Thymus (tissue), 11 donors: ENCODE results near the gene PIANP. TPM values are rescaled to one million over a fixed set of nuclear protein-coding genes. Genes with fewer than 3 reads are reported as not detected.

Experiments used
- DNase-seq, 9 donors: peaks; one replicate each; pipeline ENCODE4 v3.0.0-alpha.2; 2013; ENCODE audit warnings: low spot score in 9 of 9, low read depth in 6 of 9, missing footprints in 1 of 9
- H3K27ac ChIP-seq, 2 donors: one replicate each; pipeline ENCODE4 v1.5.1; 2013; ENCODE audit warnings: control low read depth in 1 of 2, low read depth in 1 of 2, low read length in 1 of 2, mild to moderate bottlenecking in 1 of 2, moderate library complexity in 1 of 2
- H3K27me3 ChIP-seq, 2 donors: one replicate each; pipeline ENCODE4 v1.5.1; 2013; ENCODE audit warnings: low read length in 1 of 2; ENCODE audit not compliant: control insufficient read depth in 2 of 2, insufficient read depth in 1 of 2
- H3K36me3 ChIP-seq, 2 donors: one replicate each; pipeline ENCODE4 v1.5.1; 2013; ENCODE audit warnings: low read length in 1 of 2, mild to moderate bottlenecking in 1 of 2, moderate library complexity in 1 of 2; ENCODE audit not compliant: control insufficient read depth in 2 of 2, insufficient read depth in 2 of 2
- H3K4me1 ChIP-seq, 2 donors: one replicate each; pipeline ENCODE4 v1.5.1; 2013; ENCODE audit warnings: low read length in 2 of 2; ENCODE audit not compliant: control insufficient read depth in 2 of 2, insufficient read depth in 2 of 2
- H3K4me3 ChIP-seq, 2 donors: one replicate each; pipeline ENCODE4 v1.5.1; 2013; ENCODE audit warnings: low read length in 2 of 2, control low read depth in 1 of 2, mild to moderate bottlenecking in 1 of 2
- H3K9me3 ChIP-seq, 2 donors: one replicate each; pipeline ENCODE4 v1.5.1; 2013; ENCODE audit warnings: low read length in 1 of 2, mild to moderate bottlenecking in 1 of 2; ENCODE audit not compliant: control insufficient read depth in 2 of 2, insufficient read depth in 1 of 2
- WGBS: extraction: QIAGEN DNeasy Blood & Tissue Kit; methylation state at CpG from one replicate; pipeline ENCODE4 v1.1.7; 2013; 5-methylcytosine and 5-hydroxymethylcytosine counted together
- polyA plus RNA-seq: library from polyadenylated mRNA; stranded (reverse); fragments of 200-250 nt; gene quantifications from one replicate; pipeline ENCODE4 v1.2.3, GENCODE V29; 2013
- total RNA-seq: library from RNA; stranded (reverse); fragments of 120-200 nt; gene quantifications from one replicate; pipeline ENCODE4 v1.2.4, GENCODE V29; 2013
- donor health status: healthy.

Gene PIANP
- total and polyA plus RNA-seq, 2 donors = 0.09 to 0.23 TPM

DNA sequence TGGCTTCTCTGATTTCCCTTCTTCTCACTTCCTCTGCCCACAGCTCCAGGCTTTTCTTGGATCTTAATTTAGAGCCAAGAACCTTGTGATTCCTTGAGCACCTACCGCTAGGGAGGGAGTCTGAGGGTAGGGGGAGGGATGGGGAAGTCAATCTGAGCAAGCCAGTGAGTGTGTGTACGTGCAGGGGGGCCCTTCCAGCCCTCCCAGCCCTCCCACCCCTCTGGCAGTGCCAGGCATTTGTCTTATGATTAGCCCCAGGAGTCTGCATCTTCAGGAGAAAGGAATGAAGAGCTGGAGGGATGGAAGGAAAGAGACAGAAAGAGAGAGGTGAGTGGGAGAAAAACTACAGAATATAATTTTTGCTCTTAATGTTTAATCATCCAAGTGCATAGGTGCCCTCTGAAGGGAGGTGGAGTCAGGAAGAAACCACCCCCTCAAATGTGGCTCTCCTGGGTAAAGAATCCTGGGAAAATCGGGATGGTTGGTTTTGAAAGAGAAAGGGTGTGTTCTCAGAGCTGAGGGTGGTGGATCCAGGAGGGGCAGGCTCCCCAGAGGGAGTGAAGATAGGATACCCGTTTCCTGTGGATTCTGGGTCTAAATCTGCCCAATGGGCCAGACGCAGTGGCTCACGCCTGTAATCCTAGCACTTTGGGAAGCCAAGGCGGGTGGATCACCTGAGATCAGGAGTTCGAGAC lies 2.1 kb downstream of the PIANP start:
- H3K27me3 ChIP-seq = peaks cover 50 to 86% of the 10 kb centered on the region in 2 donors
- peaks cover 6 to 20% of the 10 kb centered on the region in 2 donors for H3K4me1 ChIP-seq
- no peak overlapping the region for H3K27ac ChIP-seq
- no peak for DNase-seq
- no peak overlapping the region for H3K4me3 ChIP-seq
- H3K9me3 ChIP-seq = peaks cover 0 to 6% of the 10 kb centered on the region in 2 donors
- no peaks in the 10 kb centered on the region for H3K36me3 ChIP-seq
- 66% methylated on average over 8 of the region's 8 CpGs for WGBS

DNA sequence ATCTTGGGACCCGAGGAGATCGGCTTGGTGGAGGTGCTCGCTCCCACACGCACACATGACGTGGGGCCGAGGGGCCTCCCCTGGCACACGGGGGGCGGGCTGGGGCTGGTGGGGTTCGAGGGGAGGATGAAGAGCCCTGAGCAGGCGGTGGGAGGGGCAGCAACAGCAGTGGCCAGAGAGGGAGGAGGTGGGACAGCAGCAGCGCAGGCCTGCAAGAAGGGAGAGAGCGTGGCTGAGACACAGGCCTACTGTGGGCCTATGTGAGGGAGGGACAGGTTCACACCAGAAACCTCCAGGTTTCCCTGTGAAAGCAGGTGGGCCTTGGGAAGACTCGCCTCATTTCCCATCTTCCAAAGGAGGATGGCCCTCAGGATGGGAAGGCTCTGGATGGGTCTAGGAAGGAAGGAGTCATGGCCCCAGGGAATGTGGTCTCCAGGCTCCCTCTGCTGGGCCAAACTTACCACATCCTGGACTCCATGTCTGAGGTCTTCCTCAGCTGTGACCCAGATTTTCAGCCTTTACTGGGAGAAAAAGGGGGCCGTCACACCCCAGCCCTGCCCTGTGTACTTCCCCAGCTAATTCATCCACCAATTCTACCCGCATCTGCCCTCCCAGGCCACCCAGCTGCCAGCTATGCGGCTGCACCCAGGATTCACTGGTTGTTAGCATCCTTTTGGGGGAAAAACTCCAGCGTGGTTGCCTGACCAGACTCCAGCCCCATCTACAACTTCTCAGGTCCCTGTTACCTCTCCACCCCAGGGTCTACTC lies 2.8 kb downstream of the PIANP start:
- DNase-seq = peak in 3 of 9 donors; percentile 17 to 56 (median 31)
- Histone ChIP-seq H3K9me3 (peaks cover 0 to 6% of the 10 kb centered on the region in 2 donors), H3K4me3 (no peak overlapping the region), H3K4me1 (peaks cover 6 to 24% of the 10 kb centered on the region in 2 donors), H3K27me3 (peaks cover 45 to 79% of the 10 kb centered on the region in 2 donors), H3K27ac (no peak overlapping the region), H3K36me3 (no peaks in the 10 kb centered on the region)
- WGBS = 75% methylated on average over 17 of the region's 17 CpGs

DNA sequence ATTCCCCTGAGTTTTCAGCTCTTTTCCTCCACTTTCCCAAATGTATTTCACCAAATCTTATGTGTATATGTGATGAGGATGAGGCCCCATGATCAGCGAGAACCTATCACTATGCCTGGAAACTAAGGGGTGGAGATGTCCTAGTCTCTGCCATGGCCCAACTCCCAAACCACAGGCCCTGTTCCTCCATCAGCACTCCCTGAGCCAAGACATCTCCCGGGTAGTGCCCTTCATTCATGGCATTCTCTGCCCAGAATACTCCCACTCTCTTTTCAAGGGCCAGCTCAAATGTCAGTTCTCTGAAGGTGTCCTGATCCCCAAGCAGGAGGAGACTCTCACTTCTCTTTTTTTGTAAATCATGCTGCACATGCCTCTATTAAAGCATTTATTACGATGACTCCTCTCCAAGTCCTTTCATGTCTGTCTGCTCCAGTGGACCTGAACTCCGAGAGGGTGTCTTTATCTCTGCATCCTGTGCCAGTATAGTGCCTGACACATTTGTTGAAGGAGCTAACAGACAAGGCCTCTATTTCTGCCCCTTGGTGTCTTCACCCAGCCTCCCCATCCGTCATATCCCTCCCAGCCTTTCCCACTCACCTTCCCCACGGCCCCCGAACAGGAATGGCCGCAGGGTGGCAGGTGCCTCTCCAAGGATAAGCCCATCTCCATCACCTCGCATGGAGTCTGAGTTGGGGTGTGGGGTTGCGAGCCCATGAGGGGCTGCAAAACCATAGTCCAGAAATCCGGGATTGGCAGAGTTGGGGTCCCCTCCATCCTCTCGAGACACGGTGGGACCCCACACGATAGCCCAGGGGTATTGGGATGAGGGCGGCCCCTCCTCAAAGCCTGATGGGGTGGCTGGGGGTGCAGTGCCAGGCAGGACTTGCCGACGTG lies 3.7 kb downstream of the PIANP start:
- Histone ChIP-seq H3K27me3 (peaks cover 39 to 70% of the 10 kb centered on the region in 2 donors), H3K27ac (no peak overlapping the region), H3K9me3 (peaks cover 0 to 6% of the 10 kb centered on the region in 2 donors), H3K4me3 (no peak overlapping the region), H3K36me3 (no peaks in the 10 kb centered on the region), H3K4me1 (peaks cover 6 to 26% of the 10 kb centered on the region in 2 donors)
- WGBS = 92% methylated on average over 17 of the region's 17 CpGs
- DNase-seq = no peak

DNA sequence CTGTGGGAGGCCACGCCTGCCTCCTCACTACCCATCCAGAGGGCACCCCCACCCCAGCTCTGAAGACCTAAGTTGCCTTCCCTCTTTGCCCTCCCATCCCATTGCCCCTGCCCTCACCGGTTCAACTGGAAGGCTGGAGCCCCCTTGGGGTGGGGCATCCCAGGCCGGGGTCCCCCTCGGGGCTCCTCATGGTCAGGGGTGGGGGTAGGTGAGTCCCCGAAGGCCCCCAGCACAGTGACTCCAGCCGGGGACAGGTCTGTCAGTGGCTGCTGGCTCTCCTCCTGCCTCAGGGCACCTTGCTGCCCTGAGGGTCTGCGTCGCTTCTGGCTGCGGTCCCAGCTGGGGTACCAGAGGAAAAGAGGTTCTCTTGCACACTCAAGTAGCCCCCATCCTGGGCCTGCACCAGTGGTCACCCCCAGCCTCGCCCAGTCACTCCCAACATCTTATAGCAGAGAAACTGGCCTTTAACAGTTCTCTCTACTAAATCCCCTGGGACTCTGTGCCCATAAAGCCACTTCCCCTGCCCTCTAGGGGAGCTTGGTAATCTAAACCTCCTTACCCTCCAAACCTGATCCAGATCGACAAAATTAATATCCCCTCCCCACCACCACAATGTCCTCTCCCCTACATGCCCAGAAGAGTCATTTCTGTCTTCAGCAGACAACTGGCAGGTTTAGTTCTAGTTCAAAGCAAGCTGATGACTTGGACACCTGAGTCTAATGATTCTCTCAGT lies 5.1 kb downstream of the PIANP start:
- WGBS = 88% methylated on average over 11 of the region's 11 CpGs
- no peak overlapping the region for H3K4me3 ChIP-seq
- DNase-seq = no peak
- peaks cover 25 to 56% of the 10 kb centered on the region in 2 donors for H3K27me3 ChIP-seq
- H3K36me3 ChIP-seq = no peaks in the 10 kb centered on the region
- no peaks in the 10 kb centered on the region for H3K9me3 ChIP-seq
- no peak overlapping the region for H3K27ac ChIP-seq
- H3K4me1 ChIP-seq = peaks cover 6 to 22% of the 10 kb centered on the region in 2 donors

- peaks cover 6 to 24% of the 10 kb centered on the region in 2 donors for H3K4me1 ChIP-seq
These were observed 5.9 kb downstream of the PIANP start for GRCh38 chr12:6694701-6695100.

GRCh38 chr12:6693832-6694355 lies 6.7 kb downstream of the PIANP start:
- Histone ChIP-seq H3K4me3 (no peak overlapping the region), H3K9me3 (no peaks in the 10 kb centered on the region), H3K27ac (no peak overlapping the region), H3K27me3 (peaks cover 9 to 40% of the 10 kb centered on the region in 2 donors), H3K4me1 (peaks cover 6 to 21% of the 10 kb centered on the region in 2 donors), H3K36me3 (no peaks in the 10 kb centered on the region)
- no peak for DNase-seq
- 95% methylated on average over 4 of the region's 4 CpGs for WGBS

More at GRCh38 chr12:6694701-6695100, 5.9 kb downstream of the PIANP start:
- H3K4me3 ChIP-seq = no peak overlapping the region
- no peaks in the 10 kb centered on the region for H3K36me3 ChIP-seq
- H3K9me3 ChIP-seq = no peaks in the 10 kb centered on the region
- WGBS = 91% methylated on average over 9 of the region's 9 CpGs
- H3K27ac ChIP-seq = no peak overlapping the region
- peaks cover 17 to 48% of the 10 kb centered on the region in 2 donors for H3K27me3 ChIP-seq
- DNase-seq = no peak

GRCh38 chr12:6692888-6693287 lies 7.7 kb downstream of the PIANP start:
- H3K27ac ChIP-seq = no peak overlapping the region
- WGBS = 79% methylated on average over 2 of the region's 2 CpGs
- H3K4me3 ChIP-seq = no peak overlapping the region
- H3K27me3 ChIP-seq = peaks cover 6 to 30% of the 10 kb centered on the region in 2 donors
- no peaks in the 10 kb centered on the region for H3K9me3 ChIP-seq
- H3K36me3 ChIP-seq = peaks cover 0 to under 1% of the 10 kb centered on the region in 2 donors
- H3K4me1 ChIP-seq = peaks cover 6 to 22% of the 10 kb centered on the region in 2 donors
- DNase-seq = no peak

DNA sequence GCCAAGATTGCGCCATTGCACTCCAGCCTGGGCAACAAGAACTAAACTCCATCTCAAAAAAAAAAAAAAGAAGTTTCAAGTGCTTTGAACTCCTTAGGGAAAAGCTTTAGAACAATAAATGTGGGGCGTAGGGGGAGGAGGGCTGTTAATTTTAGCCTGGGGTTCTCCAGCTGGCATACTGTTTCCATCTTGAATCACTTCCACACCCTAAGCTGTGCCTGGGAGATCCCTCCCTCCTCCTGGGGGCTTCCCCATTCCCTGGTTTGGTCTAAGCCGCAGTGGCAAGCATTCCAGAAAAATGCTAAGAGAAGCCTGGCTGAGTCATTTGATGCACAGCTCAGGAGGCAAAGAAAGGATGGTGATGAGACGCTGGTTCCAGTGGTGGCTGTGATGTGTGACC lies 9.1 kb downstream of the PIANP start:
- no peak overlapping the region for H3K4me3 ChIP-seq
- peaks cover 0 to 10% of the 10 kb centered on the region in 2 donors for H3K36me3 ChIP-seq
- WGBS = 97% methylated on average over 4 of the region's 4 CpGs
- peaks cover 14 to 29% of the 10 kb centered on the region in 2 donors for H3K4me1 ChIP-seq
- no peak overlapping the region for H3K27ac ChIP-seq
- H3K27me3 ChIP-seq = peaks cover 0 to 16% of the 10 kb centered on the region in 2 donors
- no peak for DNase-seq
- H3K9me3 ChIP-seq = no peaks in the 10 kb centered on the region
